Measurements from ENCODE around the gene KAZN.

DNA sequence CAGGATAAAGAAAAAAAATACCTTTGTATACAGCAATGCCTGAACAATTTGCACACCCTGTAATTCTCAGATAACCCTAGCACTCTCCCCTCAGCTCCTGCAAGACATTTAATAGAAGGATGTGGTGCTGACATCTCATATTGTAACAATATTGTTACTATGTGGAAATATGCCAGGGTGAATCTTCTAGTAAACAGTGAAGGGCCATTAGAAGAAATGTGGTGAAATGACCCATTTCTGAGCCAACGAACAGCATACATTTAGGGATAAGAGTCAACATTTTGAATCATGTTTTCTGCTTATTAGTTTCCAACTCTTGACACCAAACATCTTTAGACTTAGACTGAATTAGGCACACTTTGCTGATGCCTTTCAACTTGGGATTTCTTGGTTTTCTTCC lies 188.2 kb downstream of the KAZN start:
- TF ChIP-seq, protein P1, sequence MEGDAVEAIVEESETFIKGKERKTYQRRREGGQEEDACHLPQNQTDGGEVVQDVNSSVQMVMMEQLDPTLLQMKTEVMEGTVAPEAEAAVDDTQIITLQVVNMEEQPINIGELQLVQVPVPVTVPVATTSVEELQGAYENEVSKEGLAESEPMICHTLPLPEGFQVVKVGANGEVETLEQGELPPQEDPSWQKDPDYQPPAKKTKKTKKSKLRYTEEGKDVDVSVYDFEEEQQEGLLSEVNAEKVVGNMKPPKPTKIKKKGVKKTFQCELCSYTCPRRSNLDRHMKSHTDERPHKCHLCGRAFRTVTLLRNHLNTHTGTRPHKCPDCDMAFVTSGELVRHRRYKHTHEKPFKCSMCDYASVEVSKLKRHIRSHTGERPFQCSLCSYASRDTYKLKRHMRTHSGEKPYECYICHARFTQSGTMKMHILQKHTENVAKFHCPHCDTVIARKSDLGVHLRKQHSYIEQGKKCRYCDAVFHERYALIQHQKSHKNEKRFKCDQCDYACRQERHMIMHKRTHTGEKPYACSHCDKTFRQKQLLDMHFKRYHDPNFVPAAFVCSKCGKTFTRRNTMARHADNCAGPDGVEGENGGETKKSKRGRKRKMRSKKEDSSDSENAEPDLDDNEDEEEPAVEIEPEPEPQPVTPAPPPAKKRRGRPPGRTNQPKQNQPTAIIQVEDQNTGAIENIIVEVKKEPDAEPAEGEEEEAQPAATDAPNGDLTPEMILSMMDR (IDR thresholded peaks at IDR 0.05; ENCODE audit: low read length), result no peak
- TF ChIP-seq EZH2 (optimal IDR thresholded peaks at IDR 0.05; ENCODE audit: low read depth, low read length), result no peak
- no peak for TF ChIP-seq EZH2phosphoT487 (IDR thresholded peaks at IDR 0.05; ENCODE audit: low read length)

All from MM.1S (cell line).